OCI-LY7 (cell line): Measurements from ENCODE around the gene GADD45A. TPM values are rescaled to one million over a fixed set of nuclear protein-coding genes. Genes with fewer than 3 reads are reported as not detected.

ENCODE experiments used
- BruUV-seq: library from RNA; stranded (reverse); fragments of 400-500 nt; replicated peaks from 2 replicates; lab custom pipeline; 2021; lab: Mats Ljungman, UMichigan
- CTCF ChIA-PET: fragments of 300-600 bp; sonication (Branson Sonifier 250); formaldehyde crosslinking; loops from one replicate; lab custom pipeline; 2022; ENCODE audit warnings: antibody characterized with exemption; ENCODE audit not compliant: unreplicated experiment; lab: Charles Lee
- POLR2A ChIA-PET: fragments of 300-600 bp; sonication (Branson Sonifier 250); formaldehyde crosslinking; loops from one replicate; lab custom pipeline; 2022; ENCODE audit warnings: antibody characterized with exemption; lab: Charles Lee
- DNase-seq: peaks from one replicate; pipeline ENCODE4 v3.0.0-alpha.2; 2015; ENCODE audit warnings: low spot score
- H2AFZ ChIP-seq: fragments of 200-600 bp; sonication (generic), shearing (Covaris generic); 2 replicates; pipeline ENCODE4 v1.6.1; 2014; ENCODE audit warnings: mild to moderate bottlenecking, antibody characterized with exemption, low read length, moderate library complexity
- H3K27ac ChIP-seq: fragments of 200-600 bp; sonication (generic); 2 replicates; pipeline ENCODE4 v1.5.1; 2014; ENCODE audit warnings: mixed run types, low read depth, mild to moderate bottlenecking, moderate library complexity, low read length, inconsistent platforms; ENCODE audit not compliant: poor library complexity, severe bottlenecking
- H3K36me3 ChIP-seq: fragments of 200-600 bp; sonication (generic); 2 replicates; pipeline ENCODE4 v1.6.1; 2014; ENCODE audit warnings: mild to moderate bottlenecking, antibody characterized with exemption, low read length, moderate library complexity, mixed read lengths; ENCODE audit not compliant: insufficient read depth
- H3K4me1 ChIP-seq: fragments of 200-600 bp; sonication (generic); 2 replicates; pipeline ENCODE4 v1.5.1; 2014; ENCODE audit warnings: mild to moderate bottlenecking, low read length; ENCODE audit not compliant: insufficient read depth, poor library complexity, severe bottlenecking
- H3K4me2 ChIP-seq: fragments of 200-600 bp; sonication (generic); 2 replicates; pipeline ENCODE4 v1.6.1; 2014; ENCODE audit warnings: mild to moderate bottlenecking, low read length
- H3K4me3 ChIP-seq: fragments of 200-600 bp; sonication (generic); 2 replicates; pipeline ENCODE4 v1.5.1; 2014; ENCODE audit warnings: mild to moderate bottlenecking, low read depth, low read length; ENCODE audit not compliant: poor library complexity, severe bottlenecking
- H3K79me2 ChIP-seq: fragments of 200-600 bp; sonication (generic); 2 replicates; pipeline ENCODE4 v1.6.1; 2016; ENCODE audit warnings: low read depth, mild to moderate bottlenecking, low read length, moderate library complexity, mixed read lengths; ENCODE audit not compliant: insufficient read depth
- H3K9me2 ChIP-seq: fragments of 200-600 bp; sonication (generic); 2 replicates; pipeline ENCODE4 v1.6.1; 2016; ENCODE audit warnings: mild to moderate bottlenecking, low read length, mixed read lengths; ENCODE audit not compliant: insufficient read depth
- H3K9me3 ChIP-seq: fragments of 200-600 bp; sonication (generic); 2 replicates; pipeline ENCODE4 v1.6.1; 2014; ENCODE audit warnings: mild to moderate bottlenecking, mixed run types, low read length, mixed read lengths
- H4K20me1 ChIP-seq: fragments of 200-600 bp; sonication (generic); 2 replicates; pipeline ENCODE4 v1.6.1; 2014; ENCODE audit warnings: mild to moderate bottlenecking, antibody characterized with exemption, low read length, moderate library complexity, mixed read lengths; ENCODE audit not compliant: insufficient read depth
- EZH2phosphoT487 ChIP-seq: fragments of 200-600 bp; sonication (generic); IDR thresholded peaks from 2 replicates; pipeline ENCODE4 v1.6.1; 2018; ENCODE audit warnings: low read depth, borderline replicate concordance, mild to moderate bottlenecking, mixed run types, antibody characterized with exemption, low read length, moderate library complexity, mixed read lengths
- intact Hi-C: fragments of 100-400 bp; cut with micrococcal nuclease; formaldehyde crosslinking; loops from one replicate; pipeline ENCODE4 v1.10.0; 2022; ENCODE audit not compliant: unreplicated experiment
- total RNA-seq, 2 experiments: library from RNA; depleted of rRNA in 1 of 2; stranded (reverse); fragments of >200 nt in 1 of 2; shearing (Covaris generic) in 1 of 2; gene quantifications; 2 replicates each; pipeline ENCODE4 v1.2.3, GENCODE V29; 2014 to 2022
- TF ChIP-seq, protein P1 (sequence below): fragments of 200-600 bp; sonication (generic); conservative IDR thresholded peaks from 2 replicates; pipeline ENCODE4 v1.5.1; 2014; ENCODE audit warnings: mild to moderate bottlenecking, antibody characterized with exemption, low read length, moderate library complexity, mixed read lengths

Gene GADD45A
- total RNA-seq, 2 experiments from 2014 or later: 46.8 to 48.6 TPM

DNA sequence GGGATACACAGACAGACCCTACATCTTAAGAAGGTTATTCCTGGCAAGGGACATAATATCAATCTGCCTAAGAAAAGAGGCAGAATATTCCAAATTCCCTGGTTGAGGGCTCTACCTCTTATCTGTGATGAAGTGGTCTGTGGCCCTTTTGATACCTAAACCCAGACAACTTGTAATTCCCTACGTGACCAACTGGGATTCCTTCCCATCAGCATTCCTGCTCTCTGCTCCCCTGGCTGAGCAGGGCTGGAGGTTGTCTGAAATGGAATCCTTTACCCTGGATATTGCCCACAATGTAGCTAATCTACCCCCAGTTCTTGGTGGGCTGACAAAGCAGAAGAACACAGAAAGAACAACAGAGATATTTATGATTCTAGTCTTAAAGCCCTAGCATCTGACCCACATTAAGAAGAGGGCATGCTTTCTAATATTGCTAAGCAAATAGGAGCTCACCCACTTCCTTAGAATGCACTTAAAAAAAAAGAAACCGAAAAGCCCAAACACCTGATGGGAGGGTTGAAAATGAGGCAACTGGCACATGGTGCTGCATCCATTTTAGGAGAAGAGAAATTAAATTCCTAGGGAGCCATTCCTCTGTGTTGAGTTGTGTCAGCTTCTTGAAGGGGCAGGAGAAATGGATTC, 36.8 kb downstream of the GADD45A start:
- Histone ChIP-seq H3K36me3 (no peaks in the 10 kb centered on the region), H3K9me2 (no peaks in the 10 kb centered on the region), H4K20me1 (no peaks in the 10 kb centered on the region), H3K4me3 (no peak overlapping the region), H2AFZ (peak overlapping the region; percentile 64; the same call in 1 of the 2 replicates), H3K9me3 (no peaks in the 10 kb centered on the region), H3K79me2 (no peaks in the 10 kb centered on the region), H3K4me1 (peaks cover 26% of the 10 kb centered on the region), H3K4me2 (peak overlapping the region; percentile 50), H3K27ac (no peak overlapping the region)
- BruUV-seq: no TSS peak
- intact Hi-C loops: no loop called here
- DNase-seq: peak; percentile 50
- ChIA-PET POLR2A (interaction anchor here (0.8 to 5.9 kb wide), 10 partner anchors 10 to 47 kb away, joined by 3 to 51 read pairs (median 10); partner anchors contain the start of gene GADD45A), CTCF (interaction anchor here (0.7 to 1.7 kb wide), 3 partner anchors 9 to 32 kb away, joined by 3 to 6 read pairs (median 3); no protein-coding TSS in a partner anchor)
- no peak for TF ChIP-seq EZH2phosphoT487
- TF ChIP-seq, protein P1, sequence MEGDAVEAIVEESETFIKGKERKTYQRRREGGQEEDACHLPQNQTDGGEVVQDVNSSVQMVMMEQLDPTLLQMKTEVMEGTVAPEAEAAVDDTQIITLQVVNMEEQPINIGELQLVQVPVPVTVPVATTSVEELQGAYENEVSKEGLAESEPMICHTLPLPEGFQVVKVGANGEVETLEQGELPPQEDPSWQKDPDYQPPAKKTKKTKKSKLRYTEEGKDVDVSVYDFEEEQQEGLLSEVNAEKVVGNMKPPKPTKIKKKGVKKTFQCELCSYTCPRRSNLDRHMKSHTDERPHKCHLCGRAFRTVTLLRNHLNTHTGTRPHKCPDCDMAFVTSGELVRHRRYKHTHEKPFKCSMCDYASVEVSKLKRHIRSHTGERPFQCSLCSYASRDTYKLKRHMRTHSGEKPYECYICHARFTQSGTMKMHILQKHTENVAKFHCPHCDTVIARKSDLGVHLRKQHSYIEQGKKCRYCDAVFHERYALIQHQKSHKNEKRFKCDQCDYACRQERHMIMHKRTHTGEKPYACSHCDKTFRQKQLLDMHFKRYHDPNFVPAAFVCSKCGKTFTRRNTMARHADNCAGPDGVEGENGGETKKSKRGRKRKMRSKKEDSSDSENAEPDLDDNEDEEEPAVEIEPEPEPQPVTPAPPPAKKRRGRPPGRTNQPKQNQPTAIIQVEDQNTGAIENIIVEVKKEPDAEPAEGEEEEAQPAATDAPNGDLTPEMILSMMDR: no peak

DNA sequence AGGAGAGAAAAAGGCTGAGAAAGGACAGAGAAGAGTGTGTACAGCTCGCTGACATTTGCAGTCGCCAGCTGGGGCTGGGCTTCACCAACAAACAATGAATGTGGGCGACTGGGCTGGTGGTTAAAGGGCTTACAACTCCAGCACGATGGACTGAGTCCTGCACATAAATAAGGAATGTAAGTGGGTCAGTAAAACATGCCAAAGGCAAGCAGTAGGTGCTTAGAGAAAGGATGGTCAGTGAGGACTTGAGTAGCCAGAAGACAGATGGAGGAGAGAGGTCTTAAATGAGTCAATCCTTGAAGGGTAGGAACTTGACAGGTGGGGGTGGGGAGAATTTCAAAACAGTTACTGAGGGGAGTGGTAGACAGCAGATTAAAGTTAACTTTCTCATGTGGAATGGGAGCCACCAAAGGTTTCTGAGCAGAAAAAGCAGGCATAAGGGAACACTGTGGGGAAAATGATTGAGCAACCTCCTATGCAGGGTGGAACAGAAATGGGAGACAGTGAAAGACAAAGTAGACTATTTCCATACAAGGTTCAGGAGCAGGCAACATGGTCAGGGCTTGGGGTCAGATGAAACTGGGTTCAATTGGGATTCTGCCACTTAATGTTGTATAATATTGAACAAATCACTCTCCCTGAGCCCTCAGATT, 37.4 kb downstream of the GADD45A start:
- no peak for DNase-seq
- no peaks in the 10 kb centered on the region for H3K36me3 ChIP-seq
- H3K9me3 ChIP-seq: no peaks in the 10 kb centered on the region
- H3K27ac ChIP-seq: no peak overlapping the region
- no peaks in the 10 kb centered on the region for H4K20me1 ChIP-seq
- POLR2A ChIA-PET: interaction anchor here (0.8 to 5.9 kb wide), 9 partner anchors 10 to 48 kb away, joined by 3 to 51 read pairs (median 6); partner anchors contain the start of gene GADD45A
- intact Hi-C loops: no loop called here
- peak overlapping the region; percentile 64; the same call in 1 of the 2 replicates for H2AFZ ChIP-seq
- H3K9me2 ChIP-seq: no peaks in the 10 kb centered on the region
- H3K4me1 ChIP-seq: peaks cover 26% of the 10 kb centered on the region
- CTCF ChIA-PET: interaction anchor here (0.7 to 1.7 kb wide), 3 partner anchors 9 to 31 kb away, joined by 3 to 6 read pairs (median 3); no protein-coding TSS in a partner anchor
- BruUV-seq: no TSS peak
- no peak overlapping the region for H3K4me3 ChIP-seq
- peak overlapping the region; percentile 50 for H3K4me2 ChIP-seq
- TF ChIP-seq EZH2phosphoT487: no peak
- TF ChIP-seq, protein P1: no peak
- H3K79me2 ChIP-seq: no peaks in the 10 kb centered on the region
